ENCODE results near the gene FBLN5.

Gene FBLN5

GRCh38 chr14:91935586-91935985 lies 11.9 kb downstream of the FBLN5 start:
- Histone ChIP-seq H3K4me1 (ENCODE audit: low read length) (no peaks in the 10 kb centered on the region), H3K27me3 (replicated peaks; ENCODE audit: insufficient read depth, low read length) (no peaks in the 10 kb centered on the region), H3K4me3 (ENCODE audit: low read length) (no peak overlapping the region), H3K9me3 (replicated peaks; ENCODE audit: insufficient read depth, low read length) (no peaks in the 10 kb centered on the region), H3K9ac (ENCODE audit: low read length) (no peak overlapping the region), H3K27ac (ENCODE audit: low read length) (no peak overlapping the region), H3F3A (ENCODE audit: insufficient read depth, low read length) (no peaks in the 10 kb centered on the region), H3K36me3 (replicated peaks; ENCODE audit: insufficient read depth, low read length) (no peaks in the 10 kb centered on the region), H3K9me2 (replicated peaks; ENCODE audit: insufficient read depth, low read length) (no peaks in the 10 kb centered on the region), H3K4me2 (ENCODE audit: low read depth, low read length) (no peak overlapping the region), H2AFZ (ENCODE audit: low read length) (no peak overlapping the region), H3K79me2 (ENCODE audit: low read length) (no peaks in the 10 kb centered on the region), H4K20me1 (ENCODE audit: insufficient read depth, low read length) (no peaks in the 10 kb centered on the region)
- TF ChIP-seq CTCF (IDR thresholded peaks at IDR 0.05; ENCODE audit: low read length) (no peak), EZH2phosphoT487 (IDR thresholded peaks at IDR 0.05; ENCODE audit: low read length) (no peak), EZH2 (optimal IDR thresholded peaks at IDR 0.05; ENCODE audit: low read depth, low read length) (no peak)
- no peak for DNase-seq

GRCh38 chr14:91934554-91935285 lies 12.8 kb downstream of the FBLN5 start:
- Histone ChIP-seq H3K27me3 (replicated peaks; ENCODE audit: insufficient read depth, low read length) (no peaks in the 10 kb centered on the region), H3K9me3 (replicated peaks; ENCODE audit: insufficient read depth, low read length) (no peaks in the 10 kb centered on the region), H3K9me2 (replicated peaks; ENCODE audit: insufficient read depth, low read length) (no peaks in the 10 kb centered on the region), H3K9ac (ENCODE audit: low read length) (no peak overlapping the region), H2AFZ (ENCODE audit: low read length) (no peak overlapping the region), H3K4me1 (ENCODE audit: low read length) (no peaks in the 10 kb centered on the region), H3F3A (ENCODE audit: insufficient read depth, low read length) (no peaks in the 10 kb centered on the region), H3K27ac (ENCODE audit: low read length) (no peak overlapping the region), H3K36me3 (replicated peaks; ENCODE audit: insufficient read depth, low read length) (no peaks in the 10 kb centered on the region), H3K4me3 (ENCODE audit: low read length) (no peak overlapping the region), H3K79me2 (ENCODE audit: low read length) (no peaks in the 10 kb centered on the region), H4K20me1 (ENCODE audit: insufficient read depth, low read length) (no peaks in the 10 kb centered on the region), H3K4me2 (ENCODE audit: low read depth, low read length) (no peak overlapping the region)
- no peak for DNase-seq
- no peak for TF ChIP-seq CTCF (IDR thresholded peaks at IDR 0.05; ENCODE audit: low read length)

- no peak overlapping the region for H3K27ac ChIP-seq (ENCODE audit: low read length)
- H3K4me1 ChIP-seq (ENCODE audit: low read length): no peaks in the 10 kb centered on the region
- DNase-seq: no peak
- H3K9ac ChIP-seq (ENCODE audit: low read length): no peak overlapping the region
- no peak overlapping the region for H3K4me3 ChIP-seq (ENCODE audit: low read length)
- TF ChIP-seq EZH2 (optimal IDR thresholded peaks at IDR 0.05; ENCODE audit: low read depth, low read length) (no peak), EZH2phosphoT487 (IDR thresholded peaks at IDR 0.05; ENCODE audit: low read length) (no peak), CTCF (IDR thresholded peaks at IDR 0.05; ENCODE audit: low read length) (no peak)
- H2AFZ ChIP-seq (ENCODE audit: low read length): no peak overlapping the region
- no peaks in the 10 kb centered on the region for H3K27me3 ChIP-seq (replicated peaks; ENCODE audit: insufficient read depth, low read length)
- no peaks in the 10 kb centered on the region for H4K20me1 ChIP-seq (ENCODE audit: insufficient read depth, low read length)
- H3K79me2 ChIP-seq (ENCODE audit: low read length): no peaks in the 10 kb centered on the region
- no peaks in the 10 kb centered on the region for H3F3A ChIP-seq (ENCODE audit: insufficient read depth, low read length)
- no peaks in the 10 kb centered on the region for H3K9me2 ChIP-seq (replicated peaks; ENCODE audit: insufficient read depth, low read length)
- H3K9me3 ChIP-seq (replicated peaks; ENCODE audit: insufficient read depth, low read length): no peaks in the 10 kb centered on the region
- H3K36me3 ChIP-seq (replicated peaks; ENCODE audit: insufficient read depth, low read length): no peaks in the 10 kb centered on the region
- no peak overlapping the region for H3K4me2 ChIP-seq (ENCODE audit: low read depth, low read length)
Observed at GRCh38 chr14:91931478-91932088, 15.9 kb downstream of the FBLN5 start.

Measured in MM.1S (cell line).